GM19025 (cell line): ENCODE measurements around the gene TMEM30B.
"Not testable (repeated sequence)": the region's sequence is repeated elsewhere in the genome, so short reads cannot be mapped to it uniquely, and the experiment has no call there.

ENCODE experiments used
- ATAC-seq: cut with Tn5 transposase; IDR thresholded peaks from one replicate; pipeline ENCODE4 v1.9.1; 2021; ENCODE audit warnings: mild to moderate bottlenecking, low read depth, moderate library complexity; ENCODE audit not compliant: unreplicated experiment

Gene TMEM30B

DNA sequence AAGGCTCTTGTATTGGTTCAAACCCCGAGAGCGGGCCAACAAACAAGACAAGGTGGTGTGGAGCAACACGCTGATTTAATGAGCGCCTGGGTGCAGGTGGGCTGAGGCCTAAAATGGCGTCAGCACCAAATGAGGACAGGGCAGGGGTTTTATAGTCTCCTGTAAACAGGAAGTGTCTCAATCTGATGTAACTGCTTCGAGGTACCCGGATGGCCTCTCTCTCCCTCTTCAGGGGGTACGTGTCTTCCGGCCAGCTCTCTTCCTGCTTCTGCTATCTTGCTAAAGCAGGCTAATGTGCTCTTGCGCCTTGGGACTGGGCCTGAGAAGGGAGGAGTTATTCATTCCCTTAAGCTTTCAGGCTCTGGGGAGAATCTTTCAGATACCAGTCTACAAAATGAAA is 41.9 kb downstream of the TMEM30B start:
- ATAC-seq: not testable (repeated sequence)

GRCh38 chr14:61238611-61239245 is 42.4 kb downstream of the TMEM30B start:
- no peak for ATAC-seq

- no peak for ATAC-seq
Observed at GRCh38 chr14:61234215-61234916, 46.8 kb downstream of the TMEM30B start.

DNA sequence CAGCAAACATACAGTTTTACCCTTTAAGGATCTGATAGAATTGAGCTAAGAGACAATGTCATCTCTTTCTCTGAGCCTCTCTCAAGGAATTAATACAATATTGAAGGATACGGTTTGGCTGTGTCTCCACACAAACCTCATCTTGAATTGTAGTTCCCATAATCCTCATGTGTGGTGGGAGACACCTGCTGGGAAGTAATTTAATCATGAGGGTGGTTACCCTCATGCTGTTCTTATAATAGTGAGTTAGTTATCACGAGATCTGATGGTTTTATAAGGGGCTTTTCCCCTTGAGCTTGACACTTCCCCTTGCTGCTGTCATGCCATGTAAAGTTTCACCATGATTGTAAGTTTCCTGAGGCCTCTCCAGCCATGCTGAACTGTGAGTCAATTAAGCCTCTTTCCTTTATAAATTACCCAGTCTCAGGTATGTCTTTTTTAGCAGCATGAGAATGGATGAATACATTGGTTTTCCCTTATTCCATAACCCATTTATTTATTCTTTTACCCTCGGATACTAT is 47.6 kb downstream of the TMEM30B start:
- no peak for ATAC-seq

DNA sequence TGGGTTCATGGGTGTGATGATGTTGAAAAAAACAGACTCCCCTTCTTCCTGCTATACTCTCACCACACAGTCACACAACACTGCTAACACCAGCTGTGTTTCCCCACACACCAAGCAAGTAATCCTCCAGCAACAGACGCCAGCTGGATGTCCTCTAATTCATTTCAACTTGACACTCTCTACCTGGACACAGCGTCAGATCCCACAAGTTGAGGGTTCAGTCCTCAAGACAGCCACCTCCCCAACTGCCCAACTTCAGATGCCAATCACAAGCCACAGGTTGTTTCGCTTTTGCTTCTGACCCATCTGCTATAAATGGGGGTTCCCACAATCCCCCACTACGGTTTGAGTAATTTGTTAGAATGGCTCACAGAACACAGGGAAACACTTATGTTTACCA is 49.3 kb downstream of the TMEM30B start:
- no peak for ATAC-seq

DNA sequence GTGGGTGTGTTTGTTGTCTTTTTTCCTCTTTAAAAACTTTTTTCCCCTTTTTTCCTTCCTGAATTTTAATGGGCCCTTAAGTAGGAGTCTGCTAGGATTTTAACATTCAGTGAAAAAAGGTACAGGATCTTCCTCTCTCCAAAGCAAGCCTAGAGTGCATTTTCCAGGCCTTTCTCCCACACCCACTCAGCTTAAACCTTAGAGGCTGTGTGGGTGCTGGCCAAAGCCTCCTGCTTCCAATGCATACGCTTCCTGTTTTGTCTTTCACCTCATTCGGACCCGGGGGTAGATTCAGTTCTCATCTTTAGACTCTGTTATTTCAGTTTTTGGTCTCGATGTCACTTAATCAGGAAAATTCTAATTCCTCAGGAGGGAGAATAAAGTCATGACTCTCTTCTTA is 51.2 kb downstream of the TMEM30B start:
- no peak for ATAC-seq

DNA sequence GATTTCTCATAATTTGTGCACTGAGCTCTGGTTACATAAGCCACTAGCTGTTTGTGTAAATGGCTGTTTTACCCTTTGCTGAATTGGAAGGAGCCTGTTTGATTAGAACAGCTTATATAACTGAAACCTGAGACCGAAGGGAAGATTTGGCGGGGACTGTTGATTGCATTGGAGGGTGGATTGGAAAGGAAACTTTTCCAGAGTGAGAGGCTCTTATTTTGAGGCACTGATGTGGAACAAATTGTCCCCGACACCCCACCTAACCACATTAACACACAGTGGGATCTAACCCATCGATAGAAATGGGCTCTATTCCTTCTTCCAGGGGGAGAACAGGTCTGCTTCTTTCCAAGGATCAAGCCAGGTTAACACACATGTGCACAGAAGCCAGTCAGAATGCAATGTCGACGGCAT is 51.7 kb downstream of the TMEM30B start:
- ATAC-seq: no peak

DNA sequence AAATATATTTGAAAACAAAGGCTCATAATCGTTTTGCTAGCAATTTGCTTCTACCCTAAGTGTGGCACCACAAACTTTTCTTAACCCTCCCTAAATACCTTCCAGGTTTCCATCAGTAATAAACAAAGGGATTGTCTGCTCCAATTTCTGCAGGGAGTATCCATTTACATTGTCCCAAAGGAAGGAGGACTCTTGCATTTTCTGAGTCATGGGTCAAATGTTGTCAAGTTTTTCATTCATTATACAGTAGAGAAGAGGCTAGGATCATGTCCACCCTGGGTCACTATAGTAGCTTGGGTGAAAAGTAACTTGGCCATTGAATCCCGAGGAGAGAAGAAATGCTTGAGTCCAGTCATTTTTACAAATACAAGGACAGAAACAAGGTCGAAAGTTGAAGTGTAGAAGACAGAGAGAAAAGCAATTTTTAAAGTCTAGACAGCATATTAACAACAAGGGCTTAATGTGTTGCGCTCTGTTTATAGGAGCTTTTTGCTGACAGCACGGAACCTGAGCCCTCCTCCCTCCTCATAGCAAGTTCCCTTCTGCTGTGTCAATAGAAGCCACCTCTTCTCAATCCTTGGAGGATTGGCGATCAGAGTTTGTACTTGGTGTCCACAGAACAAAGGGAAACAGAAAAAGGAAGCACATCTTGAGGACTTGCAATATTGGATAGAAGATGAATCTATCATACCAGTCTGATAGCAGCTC is 53.1 kb downstream of the TMEM30B start:
- no peak for ATAC-seq
